Right kidney (tissue), 1 donor: ENCODE data around the gene LRMDA.

ENCODE experiments used
- DNase-seq: peaks from one replicate; pipeline ENCODE4 v3.0.0-alpha.2; 2016

LRMDA gene

GRCh38 chr10:76002262-76002854 is 570.9 kb downstream of the LRMDA start:
- DNase-seq: no peak

- DNase-seq: no peak
These were observed 576.3 kb downstream of the LRMDA start for GRCh38 chr10:76007667-76008181.

- DNase-seq: no peak
These were observed 578.1 kb downstream of the LRMDA start for GRCh38 chr10:76009531-76009930.

- no peak for DNase-seq
These were observed 579.3 kb downstream of the LRMDA start for GRCh38 chr10:76010703-76011102.

- DNase-seq: no peak
These were observed 581.4 kb downstream of the LRMDA start for GRCh38 chr10:76012716-76013327.

- DNase-seq: no peak
These were observed 583.8 kb downstream of the LRMDA start for GRCh38 chr10:76015245-76015644.

GRCh38 chr10:76017026-76017732 is 585.8 kb downstream of the LRMDA start:
- DNase-seq: no peak

GRCh38 chr10:76017733-76018433 is 586.5 kb downstream of the LRMDA start:
- DNase-seq: no peak

- no peak for DNase-seq
These were observed 589.2 kb downstream of the LRMDA start for GRCh38 chr10:76020630-76021029.

GRCh38 chr10:76021398-76021797 is 590.0 kb downstream of the LRMDA start:
- no peak for DNase-seq

- no peak for DNase-seq
These were observed 590.9 kb downstream of the LRMDA start for GRCh38 chr10:76022366-76022765.

GRCh38 chr10:76023007-76023406 is 591.6 kb downstream of the LRMDA start:
- DNase-seq: no peak

- DNase-seq: no peak
These were observed 593.2 kb downstream of the LRMDA start for GRCh38 chr10:76024460-76025123.

GRCh38 chr10:76025124-76025477 is 593.7 kb downstream of the LRMDA start:
- DNase-seq: no peak

GRCh38 chr10:76026176-76026771 is 594.9 kb downstream of the LRMDA start:
- DNase-seq: no peak

- no peak for DNase-seq
These were observed 595.5 kb downstream of the LRMDA start for GRCh38 chr10:76026905-76027304.

- no peak for DNase-seq
These were observed 598.4 kb downstream of the LRMDA start for GRCh38 chr10:76029782-76030181.

GRCh38 chr10:76031099-76031498 is 599.7 kb downstream of the LRMDA start:
- no peak for DNase-seq

- no peak for DNase-seq
These were observed 600.6 kb downstream of the LRMDA start for GRCh38 chr10:76031769-76032699.

GRCh38 chr10:76032700-76033039 is 601.2 kb downstream of the LRMDA start:
- no peak for DNase-seq
